ENCODE results near the gene SLC1A2. TPM values are rescaled to one million over a fixed set of nuclear protein-coding genes. Genes with fewer than 3 reads are reported as not detected.

SLC1A2 gene
- total RNA-seq, 6 experiments from 2014 or later: 1.7 to 2.4 (median 2.1) TPM

GRCh38 chr11:35357923-35358322 is 61.4 kb downstream of the SLC1A2 start:
- Mint-ChIP-seq H3K36me3 (ENCODE audit: low read depth) (no peaks in the 10 kb centered on the region), H3K4me3 (no peak overlapping the region), H3K27ac (no peak overlapping the region), H3K9me3 (no peaks in the 10 kb centered on the region), H3K4me1 (ENCODE audit: low read depth) (peaks cover 48% of the 10 kb centered on the region), H3K27me3 (ENCODE audit: insufficient read depth) (no peaks in the 10 kb centered on the region)
- DNase-seq: peak; percentile 32
- TF ChIP-seq CTCF (IDR thresholded peaks at IDR 0.05): no peak

GRCh38 chr11:35355102-35355749 is 64.1 kb downstream of the SLC1A2 start:
- Mint-ChIP-seq H3K27ac (peak overlapping the region; percentile 65; the same call in 1 of the 2 replicates), H3K27me3 (ENCODE audit: insufficient read depth) (no peaks in the 10 kb centered on the region), H3K9me3 (no peaks in the 10 kb centered on the region), H3K36me3 (ENCODE audit: low read depth) (no peaks in the 10 kb centered on the region), H3K4me1 (ENCODE audit: low read depth) (peaks cover 58% of the 10 kb centered on the region), H3K4me3 (peak overlapping the region; percentile 53; the same call in 1 of the 2 replicates)
- no peak for DNase-seq
- no peak for TF ChIP-seq CTCF (IDR thresholded peaks at IDR 0.05)

- Mint-ChIP-seq H3K4me1 (ENCODE audit: low read depth) (peaks cover 58% of the 10 kb centered on the region), H3K9me3 (no peaks in the 10 kb centered on the region), H3K27me3 (ENCODE audit: insufficient read depth) (no peaks in the 10 kb centered on the region), H3K4me3 (peak overlapping the region; percentile 53), H3K27ac (peak overlapping the region; percentile 65; the same call in 1 of the 2 replicates), H3K36me3 (ENCODE audit: low read depth) (no peaks in the 10 kb centered on the region)
- TF ChIP-seq CTCF (IDR thresholded peaks at IDR 0.05): no peak
- peak; percentile 49 for DNase-seq
These were observed 64.7 kb downstream of the SLC1A2 start for GRCh38 chr11:35354644-35355043.

GRCh38 chr11:35352077-35352888 is 67.1 kb downstream of the SLC1A2 start:
- peak overlapping the region; percentile 24; the same call in 1 of the 2 replicates for H3K4me3 Mint-ChIP-seq
- H3K36me3 Mint-ChIP-seq (ENCODE audit: low read depth): no peaks in the 10 kb centered on the region
- TF ChIP-seq CTCF (IDR thresholded peaks at IDR 0.05): no peak
- H3K27me3 Mint-ChIP-seq (ENCODE audit: insufficient read depth): no peaks in the 10 kb centered on the region
- peak; percentile 45 for DNase-seq
- peaks cover 65% of the 10 kb centered on the region for H3K4me1 Mint-ChIP-seq (ENCODE audit: low read depth)
- H3K9me3 Mint-ChIP-seq: no peaks in the 10 kb centered on the region
- peak overlapping the region; percentile 45 for H3K27ac Mint-ChIP-seq

- DNase-seq: no peak
- H3K4me3 Mint-ChIP-seq: no peak overlapping the region
- H3K36me3 Mint-ChIP-seq (ENCODE audit: low read depth): no peaks in the 10 kb centered on the region
- peaks cover 77% of the 10 kb centered on the region for H3K4me1 Mint-ChIP-seq (ENCODE audit: low read depth)
- H3K9me3 Mint-ChIP-seq: no peaks in the 10 kb centered on the region
- no peak for TF ChIP-seq CTCF (IDR thresholded peaks at IDR 0.05)
- no peak overlapping the region for H3K27ac Mint-ChIP-seq
- peaks cover 2% of the 10 kb centered on the region; the same call in 1 of the 2 replicates for H3K27me3 Mint-ChIP-seq (ENCODE audit: insufficient read depth)
These were observed 69.5 kb downstream of the SLC1A2 start for GRCh38 chr11:35349897-35350296.

All from HFFc6 (cell line).